IMR-90 (cell line): ENCODE measurements around the gene KDM4E. TPM values are rescaled to one million over a fixed set of nuclear protein-coding genes. Genes with fewer than 3 reads are reported as not detected.

Experiments
- ATAC-seq: fragments of 200-7000 bp; cut with Tn5 transposase; 2 replicates; pipeline ENCODE4 v1.9.1; 2020; ENCODE audit warnings: low read depth, mild to moderate bottlenecking, moderate library complexity
- BruUV-seq: library from RNA; stranded (reverse); fragments of 400-500 nt; replicated peaks from 2 replicates; lab custom pipeline; 2021; lab: Mats Ljungman, UMichigan
- CTCF ChIA-PET: fragments of 300-600 bp; formaldehyde crosslinking; extraction: SDS; loops from one replicate; lab custom pipeline; 2021; ENCODE audit warnings: antibody characterized with exemption; lab: Yijun Ruan, JAX
- POLR2A ChIA-PET: fragments of 300-600 bp; sonication (Branson Sonifier 250); formaldehyde crosslinking; loops from one replicate; lab custom pipeline; 2022; ENCODE audit warnings: antibody characterized with exemption; ENCODE audit not compliant: unreplicated experiment; lab: Charles Lee
- DNase-seq: peaks from one replicate; pipeline ENCODE4 v3.0.0; 2013
- H2AFZ ChIP-seq: replicated peaks from 2 replicates; pipeline ENCODE3; 2013; ENCODE audit warnings: low read length, mild to moderate bottlenecking; ENCODE audit not compliant: poor library complexity
- H2AK5ac ChIP-seq: 2 replicates; pipeline ENCODE4 v1.6.1; 2013; ENCODE audit warnings: low read depth, low read length, inconsistent platforms
- H2AK9ac ChIP-seq: replicated peaks from 2 replicates; pipeline ENCODE3; 2013; ENCODE audit warnings: mild to moderate bottlenecking, low read depth, low read length, moderate library complexity; ENCODE audit not compliant: poor library complexity
- H2BK120ac ChIP-seq: 2 replicates; pipeline ENCODE4 v1.6.1; 2013; ENCODE audit warnings: low read depth, low read length, inconsistent platforms
- H2BK15ac ChIP-seq: 3 replicates; pipeline ENCODE4 v1.6.1; 2013; ENCODE audit warnings: low read depth, low read length, inconsistent platforms
- H2BK20ac ChIP-seq: 2 replicates; pipeline ENCODE4 v1.6.1; 2013; ENCODE audit warnings: low read depth, mild to moderate bottlenecking, inconsistent platforms, low read length, moderate library complexity
- H2BK5ac ChIP-seq: 2 replicates; pipeline ENCODE4 v1.6.1; 2013; ENCODE audit warnings: mild to moderate bottlenecking, low read depth, low read length, inconsistent platforms; ENCODE audit not compliant: poor library complexity, severe bottlenecking
- H3K14ac ChIP-seq: replicated peaks from 2 replicates; pipeline ENCODE4 v1.6.1; 2013; ENCODE audit warnings: low read depth, low read length, inconsistent platforms
- H3K18ac ChIP-seq: 2 replicates; pipeline ENCODE4 v1.6.1; 2013; ENCODE audit warnings: low read depth, low read length, control low read depth
- H3K23ac ChIP-seq: 2 replicates; pipeline ENCODE4 v1.6.1; 2013; ENCODE audit warnings: low read depth, low read length, inconsistent platforms
- H3K27ac ChIP-seq: 2 replicates; pipeline ENCODE4 v1.5.1; 2013; ENCODE audit warnings: mild to moderate bottlenecking, control low read depth, low read length; ENCODE audit not compliant: insufficient read depth
- H3K27me3 ChIP-seq: 2 replicates; pipeline ENCODE4 v1.6.1; 2013; ENCODE audit warnings: low read length; ENCODE audit not compliant: control insufficient read depth, insufficient read depth
- H3K36me3 ChIP-seq: 2 replicates; pipeline ENCODE4 v1.6.1; 2013; ENCODE audit warnings: low read length, mixed read lengths; ENCODE audit not compliant: control insufficient read depth, insufficient read depth
- H3K4ac ChIP-seq: 2 replicates; pipeline ENCODE4 v1.6.1; 2013; ENCODE audit warnings: low read depth, low read length, inconsistent platforms
- H3K4me1 ChIP-seq: 2 replicates; pipeline ENCODE4 v1.6.1; 2013; ENCODE audit warnings: low read length, mixed read lengths; ENCODE audit not compliant: control insufficient read depth, insufficient read depth
- H3K4me2 ChIP-seq: 2 replicates; pipeline ENCODE4 v1.6.1; 2013; ENCODE audit warnings: low read depth, mild to moderate bottlenecking, control low read depth, low read length, moderate library complexity
- H3K4me3 ChIP-seq: 2 replicates; pipeline ENCODE4 v1.5.1; 2013; ENCODE audit warnings: low read depth, mild to moderate bottlenecking, control low read depth, low read length, moderate library complexity; ENCODE audit not compliant: insufficient read depth
- H3K56ac ChIP-seq: 2 replicates; pipeline ENCODE4 v1.6.1; 2013; ENCODE audit warnings: low read length, inconsistent platforms; ENCODE audit not compliant: insufficient read depth; ENCODE audit errors: extremely low read depth
- H3K79me1 ChIP-seq, 2 experiments: 2 replicates each; pipeline ENCODE4 v1.6.1; 2013; ENCODE audit warnings: low read length in 2 of 2, inconsistent platforms in 1 of 2, low read depth in 1 of 2
- H3K9ac ChIP-seq: 2 replicates; pipeline ENCODE4 v1.6.1; 2013; ENCODE audit warnings: low read depth, low read length, control low read depth
- H3K9me1 ChIP-seq: 2 replicates; pipeline ENCODE4 v1.6.1; 2013; ENCODE audit warnings: low read length, inconsistent platforms; ENCODE audit not compliant: insufficient read depth
- H3K9me3 ChIP-seq: 2 replicates; pipeline ENCODE4 v1.6.1; 2013; ENCODE audit warnings: low read length; ENCODE audit not compliant: control insufficient read depth, insufficient read depth
- H4K20me1 ChIP-seq: 2 replicates; pipeline ENCODE4 v1.6.1; 2013; ENCODE audit warnings: low read length, inconsistent platforms; ENCODE audit not compliant: insufficient read depth
- H4K5ac ChIP-seq: 2 replicates; pipeline ENCODE4 v1.6.1; 2013; ENCODE audit warnings: mild to moderate bottlenecking, low read depth, low read length, control low read depth
- H4K8ac ChIP-seq, 2 experiments: 2 replicates each; pipeline ENCODE4 v1.6.1; 2013; ENCODE audit warnings: low read depth in 2 of 2, low read length in 2 of 2, control low read depth in 1 of 2, inconsistent platforms in 1 of 2
- H4K91ac ChIP-seq: 2 replicates; pipeline ENCODE4 v1.6.1; 2013; ENCODE audit warnings: low read depth, low read length, inconsistent platforms; ENCODE audit not compliant: insufficient read depth
- BHLHE40 ChIP-seq: fragments of 150-350 bp; IDR thresholded peaks from 2 replicates; pipeline ENCODE4 v1.6.1; 2016; ENCODE audit warnings: mild to moderate bottlenecking, low read depth, low read length
- MAFK ChIP-seq: IDR thresholded peaks from 2 replicates; pipeline ENCODE4 v1.6.1; 2012; ENCODE audit warnings: low read depth, low read length, improper control_type of control experiment
- MAZ ChIP-seq: IDR thresholded peaks from 2 replicates; pipeline ENCODE4 v1.6.1; 2012; ENCODE audit warnings: low read depth, mild to moderate bottlenecking, low read length, improper control_type of control experiment, moderate library complexity, borderline replicate concordance
- MXI1 ChIP-seq: IDR thresholded peaks from 2 replicates; pipeline ENCODE4 v1.6.1; 2012; ENCODE audit warnings: low read depth, mild to moderate bottlenecking, low read length, moderate library complexity, borderline replicate concordance
- NFE2L2 ChIP-seq: fragments of 150-350 bp; IDR thresholded peaks from 2 replicates; pipeline ENCODE4 v1.6.1; 2016; ENCODE audit warnings: low read depth, mild to moderate bottlenecking, low read length
- RAD21 ChIP-seq: IDR thresholded peaks from 2 replicates; pipeline ENCODE4 v1.6.1; 2012; ENCODE audit warnings: low read length, improper control_type of control experiment
- RFX5 ChIP-seq: IDR thresholded peaks from 2 replicates; pipeline ENCODE4 v1.8.0; 2012; ENCODE audit warnings: low read depth, mild to moderate bottlenecking, low read length, moderate library complexity
- WGBS, 2 experiments: methylation state at CpG; one replicate each; pipeline versions ENCODE4 v1.1.5 to v1.1.7; 2013; ENCODE audit warnings: missing lambda C conversion rate in 2 of 2; ENCODE audit not compliant: insufficient read length in 1 of 2; ENCODE audit errors: extremely low coverage in 2 of 2; 5-methylcytosine and 5-hydroxymethylcytosine counted together
- dilution Hi-C: fragments of 300-500 bp; cut with HindIII; formaldehyde crosslinking; loops from one replicate; pipeline ENCODE4 v1.14.3; 2018; ENCODE audit warnings: low sequenced_read_pairs; ENCODE audit not compliant: unreplicated experiment
- in situ Hi-C: fragments of 300-500 bp; cut with MboI; formaldehyde crosslinking; loops from 3 replicates; pipeline ENCODE4 v1.14.3; 2019; ENCODE audit warnings: low sequenced_read_pairs, inconsistent platforms, mixed read lengths
- intact Hi-C: fragments of 100-400 bp; cut with micrococcal nuclease; formaldehyde crosslinking; loops from 2 replicates; pipeline ENCODE4 v1.10.0; 2022
- polyA plus RNA-seq, 3 experiments: library from polyadenylated mRNA; depleted of rRNA; stranded (reverse); fragments of >200 nt; gene quantifications; 2 replicates each; pipeline ENCODE4 v1.2.3, GENCODE V29; 2012; ENCODE audit warnings: low replicate concordance in 1 of 3
- total RNA-seq: library from RNA; depleted of rRNA; stranded (reverse); fragments of >200 nt; gene quantifications from 2 replicates; pipeline ENCODE4 v1.2.3, GENCODE V29; 2012
- TF ChIP-seq, protein P1 (sequence below): fragments of 150-350 bp; IDR thresholded peaks from 2 replicates; pipeline ENCODE4 v1.6.1; 2016; ENCODE audit warnings: low read depth, mild to moderate bottlenecking, low read length, moderate library complexity, borderline replicate concordance

The KDM4E gene
- total and polyA plus RNA-seq, 2 of the 4 experiments (the other 2 are of a cell fraction) = not detected

DNA sequence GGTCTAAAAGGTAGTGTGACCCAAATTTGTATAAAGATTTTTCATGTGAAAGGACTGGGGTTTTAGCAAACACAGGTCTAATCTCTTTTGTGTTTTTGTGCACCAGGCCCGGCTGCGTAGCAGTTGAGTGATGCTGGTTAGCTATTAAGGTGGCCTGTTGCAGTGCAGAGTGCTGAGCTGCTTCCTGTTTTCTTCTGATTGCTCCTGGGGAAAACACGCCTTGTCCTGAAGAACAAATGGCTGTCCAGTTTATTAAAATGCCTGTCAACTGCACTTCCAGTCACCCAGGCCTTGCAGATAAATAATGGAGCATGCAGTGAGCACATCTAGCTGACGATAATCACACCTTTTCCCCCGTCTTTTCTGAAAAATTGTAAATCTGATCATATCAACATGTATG is 43.5 kb downstream of the KDM4E start:
- no CpG with 5 or more reads among the region's 5 CpGs for WGBS, 2 experiments
- in situ Hi-C loops = loop anchor here (25.0 kb wide), 1 partner anchor 1369 kb away; no protein-coding TSS in a partner anchor
- H3K79me1 ChIP-seq = peaks cover 9 to 22% of the 10 kb centered on the region in 2 experiments; a peak in 2 of 4 replicates

More for the DNA sequence above, 43.5 kb downstream of the KDM4E start:
- CTCF ChIA-PET = interaction anchor here (0.5 kb wide), 1 partner anchor 1395 kb away, joined by 5 read pairs; no protein-coding TSS in a partner anchor
- Histone ChIP-seq H2BK120ac (no peak overlapping the region), H3K9me1 (no peaks in the 10 kb centered on the region), H2BK15ac (no peak overlapping the region), H4K8ac (peak overlapping the region; percentile 37 to 66; a peak in 2 of 4 replicates), H3K27ac (no peak overlapping the region), H2BK5ac (no peak overlapping the region), H3K4me3 (peak overlapping the region; percentile 91), H3K18ac (no peak overlapping the region), H3K4me1 (no peaks in the 10 kb centered on the region), H3K36me3 (no peaks in the 10 kb centered on the region), H3K9me3 (no peaks in the 10 kb centered on the region), H3K4ac (no peak overlapping the region), H4K5ac (no peak overlapping the region), H2AK5ac (no peak overlapping the region), H3K4me2 (peak overlapping the region; percentile 98), H2BK20ac (no peak overlapping the region), H3K14ac (no peak overlapping the region), H2AK9ac (no peak overlapping the region), H4K91ac (no peak overlapping the region), H3K23ac (no peak overlapping the region), H3K27me3 (no peaks in the 10 kb centered on the region), H4K20me1 (no peaks in the 10 kb centered on the region), H3K56ac (no peak overlapping the region), H3K9ac (no peak overlapping the region), H2AFZ (peak overlapping the region; percentile 65)
- intact Hi-C loops = loop anchor here (1.0 to 5.0 kb wide), 4 partner anchors 96 to 1359 kb away; partner anchors contain the start of genes CWC15 and KDM4D
- no TSS peak for BruUV-seq
- POLR2A ChIA-PET = no interaction called here
- TF ChIP-seq RFX5 = no peak
- TF ChIP-seq MXI1 = no peak
- no peak for TF ChIP-seq MAZ
- TF ChIP-seq, protein P1, sequence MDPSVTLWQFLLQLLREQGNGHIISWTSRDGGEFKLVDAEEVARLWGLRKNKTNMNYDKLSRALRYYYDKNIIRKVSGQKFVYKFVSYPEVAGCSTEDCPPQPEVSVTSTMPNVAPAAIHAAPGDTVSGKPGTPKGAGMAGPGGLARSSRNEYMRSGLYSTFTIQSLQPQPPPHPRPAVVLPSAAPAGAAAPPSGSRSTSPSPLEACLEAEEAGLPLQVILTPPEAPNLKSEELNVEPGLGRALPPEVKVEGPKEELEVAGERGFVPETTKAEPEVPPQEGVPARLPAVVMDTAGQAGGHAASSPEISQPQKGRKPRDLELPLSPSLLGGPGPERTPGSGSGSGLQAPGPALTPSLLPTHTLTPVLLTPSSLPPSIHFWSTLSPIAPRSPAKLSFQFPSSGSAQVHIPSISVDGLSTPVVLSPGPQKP = no peak
- TF ChIP-seq NFE2L2 = no peak
- TF ChIP-seq MAFK = 0 out of 2 replicates have a peak, but pooled peaks have one; percentile 4
- no peak for TF ChIP-seq RAD21
- no peak for TF ChIP-seq BHLHE40
- ATAC-seq = peak; percentile 19
- dilution Hi-C loops = no loop called here
- peak; percentile 87 for DNase-seq
